ENCODE data around the gene CACNA1G. TPM values are rescaled to one million over a fixed set of nuclear protein-coding genes. Genes with fewer than 3 reads are reported as not detected.

The CACNA1G gene
- total RNA-seq, 1 donor from 2014 or later = 0.05 TPM

- Mint-ChIP-seq H3K36me3 (ENCODE audit: low read depth) (no peaks in the 10 kb centered on the region), H3K27ac (no peak overlapping the region), H3K9me3 (no peaks in the 10 kb centered on the region), H3K27me3 (ENCODE audit: insufficient read depth) (peaks cover 12% of the 10 kb centered on the region), H3K4me1 (ENCODE audit: low read depth) (peaks cover 19% of the 10 kb centered on the region), H3K4me3 (peak overlapping the region; percentile 47)
- DNase-seq (ENCODE audit: low spot score) = no peak
- intact Hi-C loops (cut with micrococcal nuclease) = loop anchor here (1.0 to 2.0 kb wide), 10 partner anchors 14 to 410 kb away; partner anchors contain the start of genes CACNA1G, LUC7L3, MYCBPAP and RSAD1
Measured at GRCh38 chr17:50546701-50547034, 13.8 kb upstream of the CACNA1G start.

GRCh38 chr17:50547035-50547735, 13.3 kb upstream of the CACNA1G start, which contains the start of gene SPATA20:
TSS of gene SPATA20 (plus strand) at chr17:50547174. CDS start at chr17:50547209, 35 bp downstream.
- H3K9me3 Mint-ChIP-seq = no peaks in the 10 kb centered on the region
- peak within 1 kb of the TSS; percentile 79 for H3K27ac Mint-ChIP-seq
- peak within 1 kb of the TSS; percentile 77 for H3K4me3 Mint-ChIP-seq
- H3K36me3 Mint-ChIP-seq (ENCODE audit: low read depth) = no peaks in the 10 kb centered on the region
- DNase-seq (ENCODE audit: low spot score) = peak; percentile 81
- intact Hi-C loops (cut with micrococcal nuclease) = loop anchor here (1.0 to 2.0 kb wide), 10 partner anchors 13 to 410 kb away; partner anchors contain the start of genes CACNA1G, LUC7L3, MYCBPAP and RSAD1
- H3K27me3 Mint-ChIP-seq (ENCODE audit: insufficient read depth) = peaks cover 12% of the 10 kb centered on the region
- H3K4me1 Mint-ChIP-seq (ENCODE audit: low read depth) = peaks cover 16% of the 10 kb centered on the region

- Mint-ChIP-seq H3K4me1 (ENCODE audit: low read depth) (peaks cover 11% of the 10 kb centered on the region), H3K27me3 (ENCODE audit: insufficient read depth) (peaks cover 12% of the 10 kb centered on the region), H3K4me3 (peak overlapping the region; percentile 77), H3K27ac (peak overlapping the region; percentile 79), H3K36me3 (ENCODE audit: low read depth) (no peaks in the 10 kb centered on the region), H3K9me3 (no peaks in the 10 kb centered on the region)
- no peak for DNase-seq (ENCODE audit: low spot score)
- intact Hi-C loops (cut with micrococcal nuclease) = loop anchor here (1.0 to 2.0 kb wide), 10 partner anchors 13 to 409 kb away; partner anchors contain the start of genes CACNA1G, LUC7L3, MYCBPAP and RSAD1
Measured at GRCh38 chr17:50547736-50548083, 12.8 kb upstream of the CACNA1G start.

GRCh38 chr17:50548831-50549230, 11.7 kb upstream of the CACNA1G start:
- H3K4me3 Mint-ChIP-seq = no peak overlapping the region
- no peak overlapping the region for H3K27ac Mint-ChIP-seq

DNA sequence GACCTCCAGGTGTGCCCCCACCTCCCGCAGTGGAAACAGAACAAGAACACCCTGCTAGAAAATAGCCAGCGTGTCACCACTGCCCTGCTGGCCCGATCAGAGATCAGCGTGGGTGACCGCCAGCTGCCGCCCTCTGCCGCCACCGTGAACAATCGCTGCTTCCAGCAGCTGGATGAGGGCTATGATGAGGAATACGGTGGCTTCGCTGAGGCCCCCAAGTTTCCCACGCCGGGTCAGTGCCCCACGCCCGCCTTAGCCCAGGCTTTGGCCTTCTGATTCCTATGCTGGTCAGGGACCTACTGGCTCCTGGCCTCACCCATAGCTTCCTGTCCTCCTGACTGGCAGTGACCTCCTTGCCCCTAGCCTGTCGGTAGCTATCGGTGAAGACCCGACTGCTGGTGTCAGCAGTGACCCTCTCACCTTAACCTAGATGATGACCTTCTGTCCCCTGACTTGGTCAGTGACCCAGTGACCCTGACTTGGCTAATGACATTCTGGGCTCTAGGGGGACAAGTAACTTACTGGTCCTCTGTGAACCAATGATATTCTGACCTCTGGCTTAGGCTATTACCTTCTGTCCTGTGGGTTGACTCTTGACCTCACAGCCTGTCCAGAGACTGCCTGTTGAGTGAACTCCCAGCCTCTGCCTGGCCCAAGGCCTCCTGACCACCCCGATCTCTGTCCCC, 11.1 kb upstream of the CACNA1G start:
- intact Hi-C loops (cut with micrococcal nuclease) = no loop called here
- Mint-ChIP-seq H3K4me3 (no peak overlapping the region), H3K9me3 (no peaks in the 10 kb centered on the region), H3K27ac (no peak overlapping the region), H3K27me3 (ENCODE audit: insufficient read depth) (peaks cover 8% of the 10 kb centered on the region), H3K36me3 (ENCODE audit: low read depth) (no peaks in the 10 kb centered on the region), H3K4me1 (ENCODE audit: low read depth) (peaks cover 9% of the 10 kb centered on the region)
- no peak for DNase-seq (ENCODE audit: low spot score)

More at GRCh38 chr17:50548831-50549230, 11.7 kb upstream of the CACNA1G start:
- Mint-ChIP-seq H3K27me3 (ENCODE audit: insufficient read depth) (peaks cover 12% of the 10 kb centered on the region), H3K4me1 (ENCODE audit: low read depth) (peaks cover 9% of the 10 kb centered on the region), H3K36me3 (ENCODE audit: low read depth) (no peaks in the 10 kb centered on the region), H3K9me3 (no peaks in the 10 kb centered on the region)
- intact Hi-C loops (cut with micrococcal nuclease) = no loop called here
- DNase-seq (ENCODE audit: low spot score) = no peak

GRCh38 chr17:50549969-50550368, 10.5 kb upstream of the CACNA1G start:
- Mint-ChIP-seq H3K4me1 (ENCODE audit: low read depth) (peaks cover 9% of the 10 kb centered on the region), H3K4me3 (no peak overlapping the region), H3K27ac (no peak overlapping the region), H3K36me3 (ENCODE audit: low read depth) (no peaks in the 10 kb centered on the region), H3K9me3 (no peaks in the 10 kb centered on the region), H3K27me3 (ENCODE audit: insufficient read depth) (peaks cover 8% of the 10 kb centered on the region)
- DNase-seq (ENCODE audit: low spot score) = no peak
- intact Hi-C loops (cut with micrococcal nuclease) = no loop called here

DNA sequence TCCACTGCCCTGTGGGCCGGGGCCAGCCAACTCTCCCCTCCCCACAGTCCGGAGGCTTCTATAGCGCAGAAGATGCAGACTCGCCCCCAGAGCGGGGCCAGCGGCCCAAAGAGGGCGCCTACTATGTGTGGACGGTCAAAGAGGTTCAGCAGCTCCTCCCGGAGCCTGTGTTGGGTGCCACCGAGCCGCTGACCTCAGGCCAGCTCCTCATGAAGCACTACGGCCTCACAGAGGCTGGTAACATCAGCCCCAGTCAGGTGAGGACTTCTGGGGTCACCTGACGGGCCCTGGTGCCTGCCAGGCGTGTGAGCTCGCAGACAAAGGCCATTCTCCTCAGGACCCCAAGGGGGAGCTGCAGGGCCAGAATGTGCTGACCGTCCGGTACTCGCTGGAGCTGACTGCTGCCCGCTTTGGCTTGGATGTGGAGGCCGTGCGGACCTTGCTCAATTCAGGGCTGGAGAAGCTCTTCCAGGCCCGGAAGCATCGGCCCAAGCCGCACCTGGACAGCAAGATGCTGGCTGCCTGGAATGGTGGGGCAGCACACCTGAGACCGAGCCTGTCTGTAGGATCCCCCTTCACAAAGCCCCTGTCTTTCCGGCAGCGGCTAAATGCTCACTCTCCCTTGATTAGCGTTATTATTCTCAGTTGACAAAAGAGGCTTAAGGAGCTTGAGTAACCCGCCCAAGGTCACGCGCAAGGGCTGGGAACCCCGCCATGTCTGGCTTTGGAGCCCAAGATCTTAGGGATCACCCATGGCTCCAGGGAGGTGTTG, 9.7 kb upstream of the CACNA1G start:
- Mint-ChIP-seq H3K4me3 (no peak overlapping the region), H3K27ac (no peak overlapping the region), H3K9me3 (no peaks in the 10 kb centered on the region), H3K27me3 (ENCODE audit: insufficient read depth) (peaks cover 2% of the 10 kb centered on the region), H3K36me3 (ENCODE audit: low read depth) (no peaks in the 10 kb centered on the region), H3K4me1 (ENCODE audit: low read depth) (peaks cover 9% of the 10 kb centered on the region)
- intact Hi-C loops (cut with micrococcal nuclease) = no loop called here
- no peak for DNase-seq (ENCODE audit: low spot score)

- Mint-ChIP-seq H3K27ac (no peak overlapping the region), H3K4me1 (ENCODE audit: low read depth) (peaks cover 5% of the 10 kb centered on the region), H3K36me3 (ENCODE audit: low read depth) (no peaks in the 10 kb centered on the region), H3K27me3 (ENCODE audit: insufficient read depth) (peaks cover 4% of the 10 kb centered on the region), H3K4me3 (no peak overlapping the region), H3K9me3 (no peaks in the 10 kb centered on the region)
- intact Hi-C loops (cut with micrococcal nuclease) = no loop called here
- DNase-seq (ENCODE audit: low spot score) = no peak
Measured at GRCh38 chr17:50551433-50551815, 9.1 kb upstream of the CACNA1G start.

- H3K27me3 Mint-ChIP-seq (ENCODE audit: insufficient read depth) = peaks cover 4% of the 10 kb centered on the region
- H3K4me3 Mint-ChIP-seq = no peak overlapping the region
- H3K9me3 Mint-ChIP-seq = no peaks in the 10 kb centered on the region
- peaks cover under 1% of the 10 kb centered on the region for H3K4me1 Mint-ChIP-seq (ENCODE audit: low read depth)
- intact Hi-C loops (cut with micrococcal nuclease) = no loop called here
- H3K27ac Mint-ChIP-seq = no peak overlapping the region
- DNase-seq (ENCODE audit: low spot score) = no peak
- no peaks in the 10 kb centered on the region for H3K36me3 Mint-ChIP-seq (ENCODE audit: low read depth)
Measured at GRCh38 chr17:50551884-50552283, 8.6 kb upstream of the CACNA1G start.

DNA sequence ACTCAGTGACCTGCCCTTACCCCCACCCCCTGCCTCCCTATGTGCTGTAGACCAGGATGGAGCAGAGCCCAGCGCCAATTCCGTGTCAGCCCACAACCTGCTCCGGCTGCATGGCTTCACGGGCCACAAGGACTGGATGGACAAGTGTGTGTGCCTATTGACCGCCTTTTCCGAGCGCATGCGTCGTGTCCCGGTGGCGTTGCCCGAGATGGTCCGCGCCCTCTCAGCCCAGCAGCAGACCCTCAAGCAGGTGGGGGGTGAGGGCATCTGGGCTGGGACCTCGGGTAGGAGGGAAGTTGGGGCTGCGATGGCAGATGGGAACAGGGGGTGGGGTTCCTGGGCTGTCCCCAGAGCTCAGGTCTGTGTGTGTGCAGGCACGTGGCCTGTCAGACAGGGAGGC, 6.3 kb upstream of the CACNA1G start:
- Mint-ChIP-seq H3K36me3 (ENCODE audit: low read depth) (no peaks in the 10 kb centered on the region), H3K27me3 (ENCODE audit: insufficient read depth) (peaks cover 23% of the 10 kb centered on the region), H3K9me3 (no peaks in the 10 kb centered on the region), H3K4me1 (ENCODE audit: low read depth) (no peaks in the 10 kb centered on the region), H3K4me3 (no peak overlapping the region), H3K27ac (no peak overlapping the region)
- intact Hi-C loops (cut with micrococcal nuclease) = no loop called here
- no peak for DNase-seq (ENCODE audit: low spot score)

DNA sequence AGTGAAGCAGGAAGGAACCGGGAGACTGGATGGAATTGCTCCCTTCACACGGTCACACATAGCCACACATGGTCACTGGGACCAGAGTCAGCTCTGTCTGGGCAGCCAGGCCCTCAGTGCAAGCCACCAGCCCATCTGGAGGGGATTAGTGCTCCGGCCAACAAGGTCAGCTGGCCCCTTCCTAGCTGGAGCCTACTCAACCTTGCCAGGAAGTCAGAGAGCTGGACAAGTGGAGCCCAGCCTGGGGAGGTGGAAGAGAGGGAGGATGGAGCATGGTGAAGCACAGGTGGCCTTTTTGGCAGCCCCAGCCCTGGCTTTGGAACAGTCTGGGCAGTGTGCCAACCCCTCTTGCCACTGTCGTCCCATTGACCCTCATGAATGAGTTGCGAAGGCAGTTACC, 3.7 kb upstream of the CACNA1G start:
- Mint-ChIP-seq H3K4me1 (ENCODE audit: low read depth) (peaks cover 6% of the 10 kb centered on the region), H3K27ac (no peak overlapping the region), H3K4me3 (no peak overlapping the region), H3K36me3 (ENCODE audit: low read depth) (no peaks in the 10 kb centered on the region), H3K27me3 (ENCODE audit: insufficient read depth) (peaks cover 30% of the 10 kb centered on the region), H3K9me3 (no peaks in the 10 kb centered on the region)
- DNase-seq (ENCODE audit: low spot score) = no peak
- intact Hi-C loops (cut with micrococcal nuclease) = no loop called here

DNA sequence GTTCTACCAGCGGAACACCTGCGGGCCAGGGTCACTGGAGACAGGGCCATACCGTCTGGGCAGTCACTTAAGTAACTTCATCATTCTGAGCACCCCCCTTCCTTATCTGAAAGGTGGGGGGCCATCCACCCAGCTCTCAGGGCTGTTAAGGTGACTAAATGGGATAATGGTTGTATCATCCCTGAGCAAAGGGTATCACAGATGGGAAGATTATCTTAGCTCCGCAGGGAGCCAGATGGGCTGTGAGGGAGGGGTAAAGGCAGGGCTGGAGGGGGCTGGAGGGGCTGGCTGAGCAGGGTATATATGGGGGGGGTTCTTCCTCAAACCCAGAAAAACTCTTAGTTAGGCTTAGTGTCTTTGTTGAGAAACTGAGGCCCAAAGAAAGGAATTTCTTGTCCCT, 2.9 kb upstream of the CACNA1G start:
- Mint-ChIP-seq H3K9me3 (no peaks in the 10 kb centered on the region), H3K27me3 (ENCODE audit: insufficient read depth) (peaks cover 35% of the 10 kb centered on the region), H3K4me3 (no peak overlapping the region), H3K4me1 (ENCODE audit: low read depth) (peaks cover 11% of the 10 kb centered on the region), H3K36me3 (ENCODE audit: low read depth) (no peaks in the 10 kb centered on the region), H3K27ac (no peak overlapping the region)
- intact Hi-C loops (cut with micrococcal nuclease) = no loop called here
- no peak for DNase-seq (ENCODE audit: low spot score)

DNA sequence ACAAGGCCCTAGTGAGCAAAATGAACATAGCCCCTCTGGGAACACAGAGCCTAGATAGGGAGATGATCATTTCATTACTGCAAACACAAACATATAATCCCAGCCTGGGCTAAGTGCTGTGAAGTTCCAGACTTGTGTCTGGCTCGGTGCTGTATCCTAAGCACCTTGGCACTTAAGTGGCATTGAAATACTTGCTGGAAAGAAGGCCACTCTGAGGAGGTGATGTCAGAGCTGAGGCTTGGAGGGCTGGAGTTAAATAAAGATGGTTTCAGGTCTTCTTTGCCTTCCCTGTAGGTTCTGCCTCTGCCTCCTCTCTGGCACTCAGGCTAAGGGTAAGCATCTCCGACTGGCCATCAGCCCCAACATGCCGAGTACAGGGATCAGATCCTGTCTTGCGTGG, 2.4 kb upstream of the CACNA1G start:
- Mint-ChIP-seq H3K27me3 (ENCODE audit: insufficient read depth) (peaks cover 40% of the 10 kb centered on the region), H3K4me1 (ENCODE audit: low read depth) (peaks cover 11% of the 10 kb centered on the region), H3K4me3 (peak overlapping the region; percentile 12), H3K9me3 (no peaks in the 10 kb centered on the region), H3K27ac (no peak overlapping the region), H3K36me3 (ENCODE audit: low read depth) (no peaks in the 10 kb centered on the region)
- intact Hi-C loops (cut with micrococcal nuclease) = no loop called here
- no peak for DNase-seq (ENCODE audit: low spot score)
